Mononuclear cell (primary cell): Measurements from ENCODE around the gene GRIN2A. TPM values are rescaled to one million over a fixed set of nuclear protein-coding genes. Genes with fewer than 3 reads are reported as not detected.

Experiments used
- H3K27me3 ChIP-seq: 2 replicates; pipeline ENCODE4 v1.6.0; 2011; ENCODE audit warnings: low read length, control low read depth; ENCODE audit not compliant: insufficient read depth
- H3K4me1 ChIP-seq: 2 replicates; pipeline ENCODE4 v1.5.1; 2011; ENCODE audit warnings: mild to moderate bottlenecking, low read length, control low read depth; ENCODE audit not compliant: insufficient read depth
- H3K4me3 ChIP-seq: 2 replicates; pipeline ENCODE4 v1.5.1; 2011; ENCODE audit warnings: mild to moderate bottlenecking, low read length, moderate library complexity
- H3K9me3 ChIP-seq: 2 replicates; pipeline ENCODE4 v1.5.1; 2011; ENCODE audit warnings: low read depth, mild to moderate bottlenecking, control low read depth, low read length
- total RNA-seq: library from RNA; depleted of rRNA; stranded (reverse); fragments of >200 nt; gene quantifications from one replicate; pipeline ENCODE4 v1.2.3, GENCODE V29; 2012

Gene GRIN2A
- total RNA-seq, 1 donor: not detected

DNA sequence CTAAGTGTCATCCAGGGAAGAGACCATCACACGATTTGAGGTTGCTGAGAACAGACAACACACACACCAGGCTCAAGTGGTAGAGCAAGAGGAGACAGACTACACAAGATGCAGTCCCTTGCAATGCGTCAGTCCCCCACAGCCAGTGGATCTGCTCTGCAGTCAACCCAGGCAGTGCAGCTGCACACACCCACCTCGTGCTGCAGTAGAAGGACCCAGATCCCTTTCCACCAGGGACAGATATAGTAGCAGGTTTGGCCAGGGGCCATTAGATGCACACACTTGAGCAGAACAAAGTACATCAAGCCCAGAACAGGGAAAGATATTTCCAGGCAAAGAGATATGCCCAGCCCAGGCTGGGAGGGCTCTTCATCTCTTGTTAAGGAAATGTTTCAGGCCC, 112.9 kb downstream of the GRIN2A start:
- no peaks in the 10 kb centered on the region for H3K27me3 ChIP-seq
- no peaks in the 10 kb centered on the region for H3K9me3 ChIP-seq
- no peaks in the 10 kb centered on the region for H3K4me1 ChIP-seq
- no peak overlapping the region for H3K4me3 ChIP-seq

DNA sequence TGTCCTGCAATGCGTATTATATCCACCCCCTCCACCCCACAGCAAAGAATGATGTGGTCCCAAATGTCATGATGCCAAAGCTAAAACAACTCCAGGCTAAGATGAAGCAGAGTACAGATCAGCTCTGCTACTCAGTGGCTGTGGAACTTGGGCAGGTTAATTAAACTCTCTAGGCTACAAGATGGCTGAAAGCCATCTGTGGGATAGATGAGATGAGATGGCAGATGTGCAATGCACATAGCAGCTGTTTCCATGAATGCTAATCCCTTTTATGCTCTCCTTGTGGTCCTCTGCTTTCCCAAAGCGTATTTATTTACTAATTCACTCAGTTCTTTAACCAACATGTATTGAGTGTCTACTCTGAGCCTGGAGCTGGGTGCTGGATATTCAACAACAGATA, 114.4 kb downstream of the GRIN2A start:
- Histone ChIP-seq H3K27me3 (no peaks in the 10 kb centered on the region), H3K4me3 (no peak overlapping the region), H3K4me1 (no peaks in the 10 kb centered on the region), H3K9me3 (no peaks in the 10 kb centered on the region)

DNA sequence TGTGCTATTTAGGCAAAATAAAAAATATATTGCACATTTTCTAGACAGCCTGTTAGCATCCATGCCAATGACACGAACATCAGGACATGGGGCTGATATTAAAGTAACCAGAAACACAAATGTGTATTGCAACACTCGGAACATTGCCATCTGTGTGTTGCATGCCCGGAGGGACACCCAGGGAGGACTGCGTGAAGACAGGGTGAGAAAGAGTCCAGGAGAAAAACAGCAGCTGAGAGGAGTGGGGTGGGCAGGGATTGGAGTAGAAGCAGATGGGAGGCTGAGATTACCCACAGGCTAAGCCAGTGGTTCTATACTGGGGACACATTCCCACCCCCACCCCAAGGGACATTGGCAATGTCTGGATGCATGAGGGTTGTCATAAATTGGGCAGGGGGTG, 114.8 kb downstream of the GRIN2A start:
- Histone ChIP-seq H3K4me1 (no peaks in the 10 kb centered on the region), H3K27me3 (no peaks in the 10 kb centered on the region), H3K9me3 (no peaks in the 10 kb centered on the region), H3K4me3 (no peak overlapping the region)

DNA sequence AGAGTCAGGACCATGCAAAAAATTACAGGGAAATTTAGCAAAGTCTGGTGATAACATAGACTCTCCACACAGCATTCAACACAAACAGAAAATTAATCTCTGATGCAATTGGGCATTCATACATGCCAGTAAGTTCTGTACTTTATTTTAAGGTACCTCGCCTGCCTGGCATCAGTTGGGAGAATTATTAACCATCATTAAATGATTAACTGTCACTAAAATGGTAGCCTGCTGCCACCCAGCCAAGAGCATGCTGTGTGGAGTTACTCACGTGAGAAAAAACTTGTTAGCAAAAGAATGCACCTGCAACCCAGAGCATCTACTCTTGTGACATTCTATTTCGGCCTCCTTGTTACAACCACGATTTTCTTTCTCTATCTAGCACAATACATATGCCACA, 117.2 kb downstream of the GRIN2A start:
- no peaks in the 10 kb centered on the region for H3K27me3 ChIP-seq
- no peaks in the 10 kb centered on the region for H3K9me3 ChIP-seq
- no peaks in the 10 kb centered on the region for H3K4me1 ChIP-seq
- no peak overlapping the region for H3K4me3 ChIP-seq

DNA sequence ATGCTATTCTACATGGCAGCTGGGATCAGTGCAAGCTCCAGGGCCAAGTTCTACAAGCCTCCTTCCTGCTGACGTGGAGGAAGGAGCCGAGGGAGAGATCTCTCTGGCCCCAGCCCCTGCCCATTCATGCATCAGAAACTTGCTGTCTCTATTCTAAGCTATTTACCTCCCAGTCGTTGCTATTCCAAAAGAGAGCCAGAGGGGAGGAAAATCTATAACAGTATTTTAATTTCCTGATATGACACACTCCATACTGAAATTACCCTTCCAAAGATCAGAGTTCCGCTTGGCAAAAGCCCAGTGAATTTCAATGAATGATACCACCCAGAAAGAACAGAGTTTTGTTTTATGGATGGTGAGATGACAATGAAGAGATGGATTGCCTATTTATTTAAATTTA, 133.4 kb downstream of the GRIN2A start:
- Histone ChIP-seq H3K4me1 (no peaks in the 10 kb centered on the region), H3K4me3 (no peak overlapping the region), H3K9me3 (no peaks in the 10 kb centered on the region), H3K27me3 (no peaks in the 10 kb centered on the region)

DNA sequence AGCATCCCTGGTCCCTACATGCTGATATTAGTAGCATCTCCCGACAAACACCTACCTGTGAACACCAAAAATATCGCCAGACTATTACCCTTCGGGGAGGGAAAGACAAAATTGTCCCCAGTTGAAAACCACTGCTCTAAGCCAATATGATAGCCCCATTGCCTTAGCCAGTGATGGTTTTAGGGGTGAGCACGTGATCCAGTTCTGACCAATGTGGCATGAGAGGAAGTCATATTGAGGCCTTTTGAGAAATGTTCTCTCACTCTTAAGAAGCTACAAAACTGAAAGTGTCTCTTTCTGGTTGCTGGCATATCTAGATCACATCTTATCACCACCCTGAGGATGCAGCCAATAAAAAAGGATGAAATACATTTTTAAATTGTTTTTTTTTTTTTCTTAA, 136.3 kb downstream of the GRIN2A start:
- no peaks in the 10 kb centered on the region for H3K27me3 ChIP-seq
- no peak overlapping the region for H3K4me3 ChIP-seq
- H3K4me1 ChIP-seq: no peaks in the 10 kb centered on the region
- H3K9me3 ChIP-seq: no peaks in the 10 kb centered on the region

DNA sequence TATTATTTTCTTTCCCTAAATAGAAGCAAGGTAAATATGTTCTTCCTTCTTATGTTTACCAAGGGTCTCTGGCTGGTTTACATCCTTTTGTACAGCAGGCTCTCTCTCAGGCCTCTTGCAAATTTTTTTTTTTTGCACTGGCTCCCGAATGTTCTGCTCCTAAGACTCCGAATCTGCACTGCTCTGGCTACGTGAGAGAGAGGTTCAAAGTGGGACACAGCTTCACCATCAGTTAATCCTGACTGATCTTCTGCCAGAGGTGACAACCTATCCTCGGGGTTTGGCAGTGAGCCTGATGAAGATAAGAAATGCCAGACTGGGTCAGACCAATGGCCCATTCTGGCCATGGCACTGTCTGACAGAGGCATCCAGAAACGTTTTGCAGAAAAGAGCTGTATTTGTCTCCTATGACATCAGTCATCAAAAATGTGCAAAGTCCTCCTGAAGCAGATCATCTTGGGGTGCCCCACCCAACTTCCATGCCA, 136.9 kb downstream of the GRIN2A start:
- H3K27me3 ChIP-seq: no peaks in the 10 kb centered on the region
- no peak overlapping the region for H3K4me3 ChIP-seq
- H3K4me1 ChIP-seq: no peaks in the 10 kb centered on the region
- no peaks in the 10 kb centered on the region for H3K9me3 ChIP-seq

DNA sequence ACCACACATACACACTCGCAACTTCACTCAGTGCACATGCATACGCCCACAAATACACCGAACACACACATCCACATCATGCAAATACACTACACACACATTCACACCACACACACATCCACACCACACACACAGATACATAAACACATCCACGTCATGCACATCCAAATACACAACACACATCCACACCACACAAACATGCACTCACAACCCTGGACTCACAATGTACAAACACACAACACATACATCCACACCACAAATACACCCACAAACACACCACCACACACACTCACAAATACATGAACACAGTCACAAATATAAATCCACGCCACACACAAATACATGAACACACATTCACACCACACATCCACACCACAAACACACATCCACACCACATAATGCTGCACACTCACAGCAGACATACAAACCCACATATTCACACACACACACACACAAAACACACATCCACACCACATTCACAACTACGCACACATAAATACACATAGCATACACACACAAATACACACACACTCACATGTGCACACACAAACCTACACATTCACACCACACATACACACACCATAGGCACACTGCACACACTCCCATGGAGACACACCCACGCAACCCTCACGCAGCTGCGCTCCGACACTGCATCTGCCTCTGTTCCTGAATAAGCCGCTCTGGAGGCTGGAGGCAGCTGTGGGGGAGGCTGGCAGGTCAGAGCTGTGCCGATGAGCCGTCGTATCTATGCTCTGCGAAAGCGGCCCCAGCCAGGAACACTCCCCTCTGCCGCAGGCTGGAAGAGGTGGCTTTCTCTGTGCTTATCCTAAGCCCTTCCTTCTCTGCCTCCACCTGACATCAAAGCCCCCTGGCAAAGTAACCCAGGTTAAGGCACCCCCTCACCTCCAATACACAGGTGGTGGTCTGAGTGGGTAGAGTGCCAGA, 141.8 kb downstream of the GRIN2A start:
- Histone ChIP-seq H3K9me3 (no peaks in the 10 kb centered on the region), H3K4me3 (no peak overlapping the region), H3K4me1 (no peaks in the 10 kb centered on the region), H3K27me3 (peaks cover 5% of the 10 kb centered on the region)

DNA sequence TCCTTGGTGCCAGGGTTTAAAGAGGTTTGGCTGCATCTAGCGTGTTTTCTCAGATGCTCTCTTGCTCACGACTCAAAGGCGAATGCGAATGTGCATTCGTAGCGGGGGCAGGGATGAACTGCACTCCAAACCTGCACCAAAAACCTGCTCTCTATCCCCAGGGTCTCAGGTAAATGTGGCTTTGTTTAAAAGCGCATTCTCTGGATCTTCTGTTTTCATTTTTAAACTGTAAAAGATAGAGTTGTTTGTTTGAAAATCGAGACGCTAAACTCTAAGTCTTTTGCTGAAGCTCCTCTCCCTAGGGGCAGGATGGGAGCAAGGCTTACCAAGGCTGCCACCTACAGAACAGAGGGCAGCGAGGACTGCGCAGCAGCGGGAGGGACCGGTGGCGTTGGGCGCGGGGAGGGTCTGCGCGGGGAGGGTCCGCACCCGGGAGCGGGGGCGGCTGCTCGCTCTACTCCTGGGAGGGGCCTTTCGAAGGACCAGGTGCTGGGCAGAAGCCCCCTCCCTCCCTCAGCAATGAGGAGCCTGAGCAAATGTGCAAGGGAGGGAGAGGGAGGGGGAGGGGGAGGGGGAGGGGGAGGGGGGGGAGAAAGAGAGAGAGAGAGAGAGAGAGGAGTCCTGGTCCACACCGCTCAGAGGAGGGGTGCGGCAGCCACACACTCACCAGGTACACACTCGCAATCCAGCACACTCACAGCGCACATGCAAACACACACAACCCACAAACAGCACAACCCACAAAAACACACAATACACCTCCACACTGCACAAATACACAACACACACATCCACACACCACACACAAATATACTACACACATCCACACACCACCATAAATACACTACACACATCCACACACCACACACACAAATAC, 142.8 kb downstream of the GRIN2A start:
- H3K9me3 ChIP-seq: no peaks in the 10 kb centered on the region
- no peak overlapping the region for H3K4me3 ChIP-seq
- peaks cover 5% of the 10 kb centered on the region for H3K27me3 ChIP-seq
- H3K4me1 ChIP-seq: no peaks in the 10 kb centered on the region

DNA sequence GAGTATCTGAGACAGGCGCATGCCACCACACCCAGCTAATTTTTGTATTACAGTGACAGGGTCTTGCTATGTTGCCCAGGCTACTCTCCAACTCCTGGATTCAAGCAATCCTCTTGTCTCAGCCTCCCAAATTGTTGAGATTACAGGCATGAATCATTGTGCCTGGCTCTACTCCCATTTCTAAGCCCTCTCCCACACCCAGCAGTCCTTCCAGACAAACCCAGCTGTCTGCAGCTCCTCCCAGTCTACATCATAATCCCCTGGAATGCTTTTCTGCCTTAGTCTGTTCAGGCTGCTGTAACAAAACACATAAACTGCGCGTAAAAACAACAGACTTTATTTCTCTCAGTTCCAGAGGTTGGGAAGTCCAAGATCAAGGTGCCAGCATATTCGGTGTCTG, 144.5 kb downstream of the GRIN2A start:
- H3K9me3 ChIP-seq: no peaks in the 10 kb centered on the region
- H3K4me3 ChIP-seq: no peak overlapping the region
- H3K4me1 ChIP-seq: no peaks in the 10 kb centered on the region
- peaks cover 5% of the 10 kb centered on the region for H3K27me3 ChIP-seq

DNA sequence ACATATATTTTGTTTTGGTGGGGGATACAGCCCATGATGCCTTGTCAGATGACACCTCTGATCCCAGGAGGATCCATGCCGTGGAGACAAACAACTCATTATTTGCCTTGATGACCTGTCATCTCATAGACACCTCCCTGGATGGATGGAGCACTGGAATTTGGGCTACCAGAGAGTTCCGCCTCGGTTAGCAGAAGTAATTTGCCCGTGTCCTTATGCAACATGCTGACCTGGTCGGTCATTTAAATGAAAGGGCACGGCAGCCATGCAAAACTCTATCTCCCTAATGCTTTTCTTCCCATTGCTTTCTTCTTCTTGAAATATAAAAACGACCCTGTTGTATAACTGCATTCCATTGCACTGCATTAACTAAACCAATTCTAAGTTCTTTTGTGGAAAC, 145.3 kb downstream of the GRIN2A start:
- Histone ChIP-seq H3K4me3 (no peak overlapping the region), H3K4me1 (no peaks in the 10 kb centered on the region), H3K27me3 (peaks cover 5% of the 10 kb centered on the region), H3K9me3 (no peaks in the 10 kb centered on the region)

DNA sequence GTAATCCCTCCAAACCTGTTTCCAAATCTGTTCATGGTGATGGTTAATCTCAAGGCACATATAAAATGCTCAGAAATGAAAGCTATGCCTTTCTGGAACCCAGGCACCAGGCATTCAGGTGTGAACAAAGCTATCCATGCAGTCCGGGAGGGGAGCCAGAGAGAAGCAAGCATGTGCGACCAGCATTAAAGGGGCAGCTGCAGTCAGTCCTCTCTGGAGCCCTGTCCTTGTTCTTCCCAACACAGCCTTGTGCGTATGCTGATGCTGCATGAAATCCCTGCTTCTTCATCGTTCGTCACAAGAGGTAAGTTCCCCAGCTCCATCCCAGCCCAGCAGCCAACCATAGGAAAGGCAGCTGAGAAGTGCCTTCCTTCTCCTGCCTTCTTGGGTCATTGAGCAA, 148.7 kb downstream of the GRIN2A start:
- Histone ChIP-seq H3K9me3 (no peaks in the 10 kb centered on the region), H3K4me1 (no peaks in the 10 kb centered on the region), H3K4me3 (no peak overlapping the region), H3K27me3 (no peaks in the 10 kb centered on the region)

DNA sequence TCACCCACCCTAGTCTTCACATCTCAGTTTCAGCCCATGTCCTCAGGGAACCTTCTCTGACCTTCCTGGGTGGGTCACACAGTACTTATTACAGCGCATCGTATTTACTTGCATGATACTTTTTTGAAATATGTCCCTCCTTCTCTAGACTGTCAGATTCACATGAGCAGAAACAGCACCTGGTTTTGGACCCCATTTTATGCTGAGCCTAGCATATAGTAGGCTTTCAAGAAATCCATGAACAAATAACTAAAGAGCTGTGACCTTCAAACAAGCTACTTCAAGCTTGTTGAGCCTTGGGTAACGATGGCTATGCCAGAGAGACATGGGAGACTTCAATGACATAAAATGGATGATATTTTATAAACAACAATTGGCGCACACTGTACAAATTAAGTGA, 150.3 kb downstream of the GRIN2A start:
- Histone ChIP-seq H3K27me3 (no peaks in the 10 kb centered on the region), H3K9me3 (no peaks in the 10 kb centered on the region), H3K4me3 (no peak overlapping the region)

DNA sequence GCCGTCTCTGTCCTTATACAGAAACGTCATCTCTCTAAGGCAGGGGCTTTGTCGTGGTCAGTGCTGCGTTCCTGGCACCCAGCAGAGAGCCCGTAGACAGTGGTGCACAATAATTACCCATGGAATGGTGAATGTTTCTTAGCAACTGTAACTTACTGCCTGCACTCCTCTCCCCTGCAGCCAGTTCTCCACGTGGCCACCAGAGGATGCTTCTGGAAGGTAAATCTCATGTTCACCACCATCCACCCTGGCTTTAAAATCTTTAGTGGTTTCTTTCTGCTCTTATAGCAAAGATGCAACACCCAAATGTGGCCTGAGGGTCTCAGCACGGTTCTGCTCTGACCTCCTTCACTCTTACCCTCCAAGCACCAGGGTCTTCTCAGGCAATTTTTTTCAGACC, 150.8 kb downstream of the GRIN2A start:
- Histone ChIP-seq H3K27me3 (no peaks in the 10 kb centered on the region), H3K9me3 (no peaks in the 10 kb centered on the region), H3K4me3 (no peak overlapping the region), H3K4me1 (no peaks in the 10 kb centered on the region)

More for the DNA sequence above, 150.3 kb downstream of the GRIN2A start:
- no peaks in the 10 kb centered on the region for H3K4me1 ChIP-seq

DNA sequence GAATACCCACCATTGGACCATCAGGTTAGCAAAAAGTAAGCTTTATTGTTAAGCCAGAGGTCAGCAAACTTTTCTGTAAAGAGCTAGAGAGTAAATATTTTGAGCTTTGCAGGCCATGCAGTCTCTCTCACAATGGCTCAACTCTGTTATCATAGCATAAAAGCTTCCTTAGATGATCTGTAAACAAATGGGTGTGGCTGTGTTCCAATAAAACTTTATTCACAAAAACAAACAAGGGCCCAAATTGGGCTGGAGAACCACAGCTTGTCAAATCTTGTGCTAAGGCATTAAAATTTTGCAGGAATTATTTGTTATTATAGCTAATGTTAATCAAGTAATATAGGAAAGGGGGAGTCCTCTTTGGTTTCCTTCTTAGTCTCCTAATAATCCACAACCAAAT, 153.6 kb downstream of the GRIN2A start:
- no peak overlapping the region for H3K4me3 ChIP-seq
- no peaks in the 10 kb centered on the region for H3K9me3 ChIP-seq
- H3K27me3 ChIP-seq: no peaks in the 10 kb centered on the region
- no peaks in the 10 kb centered on the region for H3K4me1 ChIP-seq
